ENCODE measurements around the gene SDHD.

DNA sequence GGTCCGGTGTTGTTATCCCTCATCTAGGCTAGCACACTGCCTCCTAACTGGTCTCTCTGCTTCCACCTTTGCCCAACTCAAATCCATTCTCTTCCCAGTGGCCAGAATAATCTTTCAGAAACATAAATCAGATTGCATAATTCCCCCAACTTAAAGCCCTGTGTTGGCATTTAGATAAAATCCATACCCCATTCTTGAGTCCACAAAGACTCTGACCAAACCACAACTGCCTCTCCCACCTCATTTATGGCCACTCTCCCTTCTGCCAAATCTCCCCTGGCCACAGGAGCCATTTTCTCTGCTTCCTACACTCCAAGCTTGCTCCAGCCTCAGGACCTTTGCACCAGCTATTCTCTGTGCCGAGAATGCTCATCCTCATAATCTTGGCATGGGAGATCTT is 40.4 kb downstream of the SDHD start:
- TF ChIP-seq POLR2AphosphoS5 (IDR thresholded peaks at IDR 0.05; ENCODE audit: insufficient read depth in 1 of 2, low read depth in 1 of 2): no peak
- TF ChIP-seq CTCF (IDR thresholded peaks at IDR 0.05): no peak
- no peak for TF ChIP-seq POLR2A (IDR thresholded peaks at IDR 0.05)

All from vagina (tissue), 2 donors.